ENCODE data around the gene DNAJC16.

DNAJC16 gene

GRCh38 chr1:15622712-15623373 is 96.2 kb downstream of the DNAJC16 start:
- Histone ChIP-seq H3K27me3 (ENCODE audit: control insufficient read depth, insufficient read depth, low read length) (no peaks in the 10 kb centered on the region), H3K36me3 (ENCODE audit: control insufficient read depth, insufficient read depth, low read length) (no peaks in the 10 kb centered on the region), H3K4me3 (ENCODE audit: low read length) (no peak overlapping the region), H3K4me1 (ENCODE audit: control insufficient read depth, insufficient read depth, low read length) (peaks cover 27% of the 10 kb centered on the region), H3K9ac (ENCODE audit: low read length) (no peak overlapping the region), H3K9me3 (ENCODE audit: control insufficient read depth, low read length) (no peaks in the 10 kb centered on the region)

- Histone ChIP-seq H3K9ac (ENCODE audit: low read length) (no peak overlapping the region), H3K4me1 (ENCODE audit: control insufficient read depth, insufficient read depth, low read length) (peaks cover 29% of the 10 kb centered on the region), H3K27me3 (ENCODE audit: control insufficient read depth, insufficient read depth, low read length) (no peaks in the 10 kb centered on the region), H3K9me3 (ENCODE audit: control insufficient read depth, low read length) (no peaks in the 10 kb centered on the region), H3K4me3 (ENCODE audit: low read length) (no peak overlapping the region), H3K36me3 (ENCODE audit: control insufficient read depth, insufficient read depth, low read length) (no peaks in the 10 kb centered on the region)
Observed at GRCh38 chr1:15623435-15623834, 96.8 kb downstream of the DNAJC16 start.

GRCh38 chr1:15624133-15624714 is 97.6 kb downstream of the DNAJC16 start:
- Histone ChIP-seq H3K4me1 (ENCODE audit: control insufficient read depth, insufficient read depth, low read length) (peaks cover 25% of the 10 kb centered on the region), H3K9me3 (ENCODE audit: control insufficient read depth, low read length) (no peaks in the 10 kb centered on the region), H3K4me3 (ENCODE audit: low read length) (no peak overlapping the region), H3K9ac (ENCODE audit: low read length) (no peak overlapping the region), H3K27me3 (ENCODE audit: control insufficient read depth, insufficient read depth, low read length) (no peaks in the 10 kb centered on the region), H3K36me3 (ENCODE audit: control insufficient read depth, insufficient read depth, low read length) (no peaks in the 10 kb centered on the region)

GRCh38 chr1:15625056-15625917 is 98.6 kb downstream of the DNAJC16 start:
- H3K4me1 ChIP-seq (ENCODE audit: control insufficient read depth, insufficient read depth, low read length): peaks cover 17% of the 10 kb centered on the region

More at GRCh38 chr1:15625056-15625917, 98.6 kb downstream of the DNAJC16 start:
- Histone ChIP-seq H3K4me3 (ENCODE audit: low read length) (no peak overlapping the region), H3K27me3 (ENCODE audit: control insufficient read depth, insufficient read depth, low read length) (no peaks in the 10 kb centered on the region), H3K9me3 (ENCODE audit: control insufficient read depth, low read length) (no peaks in the 10 kb centered on the region), H3K36me3 (ENCODE audit: control insufficient read depth, insufficient read depth, low read length) (no peaks in the 10 kb centered on the region), H3K9ac (ENCODE audit: low read length) (no peak overlapping the region)
